Keratinocyte (primary cell): ENCODE data around the gene XIRP2.

Experiments
- EZH2 ChIP-seq: IDR thresholded peaks from one replicate; pipeline ENCODE4 v1.6.1; 2012; ENCODE audit warnings: inconsistent platforms, mild to moderate bottlenecking, low read length, moderate library complexity
- TF ChIP-seq, protein P1 (sequence below), 3 experiments: IDR thresholded peaks in 1 of 3; conservative IDR thresholded peaks in 1 of 3; optimal IDR thresholded peaks in 1 of 3; 2 replicates in 2 of 3; 3 replicates in 1 of 3; pipeline versions ENCODE3 to v1.5.1; 2011; ENCODE audit warnings: low read length in 3 of 3, mild to moderate bottlenecking in 3 of 3, moderate library complexity in 2 of 3, control low read depth in 1 of 3, inconsistent platforms in 1 of 3; ENCODE audit not compliant: insufficient read depth in 2 of 3; ENCODE audit errors: extremely low read depth in 1 of 3

DNA sequence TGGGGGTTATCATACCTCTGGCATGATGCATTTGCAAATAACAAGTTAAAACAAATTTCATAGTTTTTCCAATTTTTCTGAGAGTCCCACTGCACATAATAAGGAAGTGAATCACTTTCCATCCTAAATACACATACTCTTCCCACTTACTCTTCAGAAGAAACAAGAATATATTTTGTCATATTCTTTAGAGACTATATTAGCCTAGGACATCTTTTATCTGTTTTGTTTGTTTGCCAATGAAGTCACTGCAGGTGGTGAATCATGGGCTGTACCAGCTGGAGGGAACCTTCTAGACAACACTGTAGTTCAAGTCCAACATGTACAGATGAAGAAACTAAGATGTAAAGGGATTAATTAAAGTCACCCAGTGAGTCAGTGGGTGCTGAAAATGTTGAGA is 116.8 kb downstream of the XIRP2 start:
- TF ChIP-seq, protein P1, sequence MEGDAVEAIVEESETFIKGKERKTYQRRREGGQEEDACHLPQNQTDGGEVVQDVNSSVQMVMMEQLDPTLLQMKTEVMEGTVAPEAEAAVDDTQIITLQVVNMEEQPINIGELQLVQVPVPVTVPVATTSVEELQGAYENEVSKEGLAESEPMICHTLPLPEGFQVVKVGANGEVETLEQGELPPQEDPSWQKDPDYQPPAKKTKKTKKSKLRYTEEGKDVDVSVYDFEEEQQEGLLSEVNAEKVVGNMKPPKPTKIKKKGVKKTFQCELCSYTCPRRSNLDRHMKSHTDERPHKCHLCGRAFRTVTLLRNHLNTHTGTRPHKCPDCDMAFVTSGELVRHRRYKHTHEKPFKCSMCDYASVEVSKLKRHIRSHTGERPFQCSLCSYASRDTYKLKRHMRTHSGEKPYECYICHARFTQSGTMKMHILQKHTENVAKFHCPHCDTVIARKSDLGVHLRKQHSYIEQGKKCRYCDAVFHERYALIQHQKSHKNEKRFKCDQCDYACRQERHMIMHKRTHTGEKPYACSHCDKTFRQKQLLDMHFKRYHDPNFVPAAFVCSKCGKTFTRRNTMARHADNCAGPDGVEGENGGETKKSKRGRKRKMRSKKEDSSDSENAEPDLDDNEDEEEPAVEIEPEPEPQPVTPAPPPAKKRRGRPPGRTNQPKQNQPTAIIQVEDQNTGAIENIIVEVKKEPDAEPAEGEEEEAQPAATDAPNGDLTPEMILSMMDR (optimal IDR thresholded peaks at IDR 0.05 in 1 of 3, IDR thresholded peaks at IDR 0.05 in 1 of 3, conservative IDR thresholded peaks at IDR 0.05 in 1 of 3; ENCODE audit: extremely low read depth in 1 of 3, insufficient read depth in 2 of 3, low read length in 3 of 3), result no peak
- no peak for TF ChIP-seq EZH2
